Activated CD8-positive, alpha-beta T cell treated with anti-CD3 and anti-CD28 coated beads for 36 hours (primary cell): ENCODE measurements around the gene AGFG2. TPM values are rescaled to one million over a fixed set of nuclear protein-coding genes. Genes with fewer than 3 reads are reported as not detected.
A peak's percentile ranks its signal among the peaks of the same experiment; 100 is the strongest.
"Not testable (repeated sequence)": the region's sequence is repeated elsewhere in the genome, so short reads cannot be mapped to it uniquely, and the experiment has no call there.

ENCODE experiments used
- ATAC-seq: fragments of 200-7000 bp; cut with Tn5 transposase; one replicate; pipeline ENCODE4 v1.10.0; 2021; ENCODE audit warnings: mild to moderate bottlenecking, moderate library complexity
- CTCF ChIA-PET: fragments of 350-600 bp; sonication (Branson Sonifier 250); formaldehyde crosslinking; loops from one replicate; lab custom pipeline; 2021; ENCODE audit warnings: antibody characterized with exemption; lab: Charles Lee
- POLR2A ChIA-PET: fragments of 350-600 bp; sonication (Branson Sonifier 250); formaldehyde crosslinking; loops from one replicate; lab custom pipeline; 2021; ENCODE audit warnings: antibody characterized with exemption; lab: Charles Lee
- DNase-seq: peaks from one replicate; pipeline ENCODE4 v3.0.0-alpha.2; 2020
- H3K27ac Mint-ChIP-seq: one replicate; pipeline ENCODE4 v1.8.0; 2021; ENCODE audit warnings: mild to moderate bottlenecking, mixed read lengths
- H3K27me3 Mint-ChIP-seq: one replicate; pipeline ENCODE4 v1.8.0; 2021; ENCODE audit warnings: mixed read lengths
- H3K36me3 Mint-ChIP-seq: one replicate; pipeline ENCODE4 v1.8.0; 2021; ENCODE audit warnings: low read depth, mixed read lengths
- H3K4me1 Mint-ChIP-seq: one replicate; pipeline ENCODE4 v1.8.0; 2021; ENCODE audit warnings: low read depth, mixed read lengths
- H3K4me3 Mint-ChIP-seq: one replicate; pipeline ENCODE4 v1.8.0; 2021; ENCODE audit warnings: mild to moderate bottlenecking, moderate library complexity, mixed read lengths
- H3K9me3 Mint-ChIP-seq: one replicate; pipeline ENCODE4 v1.8.0; 2021; ENCODE audit warnings: mixed read lengths
- intact Hi-C: fragments of 100-400 bp; cut with micrococcal nuclease; formaldehyde crosslinking; loops from one replicate; pipeline ENCODE4 v1.10.0; 2022
- total RNA-seq, 2 experiments: library from RNA; stranded (reverse); gene quantifications; one replicate each; pipeline ENCODE4 v1.2.3, GENCODE V29; 2021
- TF ChIP-seq, protein P1 (sequence below): fragments of 200-600 bp; IDR thresholded peaks from one replicate; pipeline ENCODE4 v1.8.0; 2022; ENCODE audit warnings: antibody characterized with exemption, mild to moderate bottlenecking

Gene AGFG2
- total RNA-seq, 2 experiments from 2014 or later = 45.6 to 45.8 TPM

DNA sequence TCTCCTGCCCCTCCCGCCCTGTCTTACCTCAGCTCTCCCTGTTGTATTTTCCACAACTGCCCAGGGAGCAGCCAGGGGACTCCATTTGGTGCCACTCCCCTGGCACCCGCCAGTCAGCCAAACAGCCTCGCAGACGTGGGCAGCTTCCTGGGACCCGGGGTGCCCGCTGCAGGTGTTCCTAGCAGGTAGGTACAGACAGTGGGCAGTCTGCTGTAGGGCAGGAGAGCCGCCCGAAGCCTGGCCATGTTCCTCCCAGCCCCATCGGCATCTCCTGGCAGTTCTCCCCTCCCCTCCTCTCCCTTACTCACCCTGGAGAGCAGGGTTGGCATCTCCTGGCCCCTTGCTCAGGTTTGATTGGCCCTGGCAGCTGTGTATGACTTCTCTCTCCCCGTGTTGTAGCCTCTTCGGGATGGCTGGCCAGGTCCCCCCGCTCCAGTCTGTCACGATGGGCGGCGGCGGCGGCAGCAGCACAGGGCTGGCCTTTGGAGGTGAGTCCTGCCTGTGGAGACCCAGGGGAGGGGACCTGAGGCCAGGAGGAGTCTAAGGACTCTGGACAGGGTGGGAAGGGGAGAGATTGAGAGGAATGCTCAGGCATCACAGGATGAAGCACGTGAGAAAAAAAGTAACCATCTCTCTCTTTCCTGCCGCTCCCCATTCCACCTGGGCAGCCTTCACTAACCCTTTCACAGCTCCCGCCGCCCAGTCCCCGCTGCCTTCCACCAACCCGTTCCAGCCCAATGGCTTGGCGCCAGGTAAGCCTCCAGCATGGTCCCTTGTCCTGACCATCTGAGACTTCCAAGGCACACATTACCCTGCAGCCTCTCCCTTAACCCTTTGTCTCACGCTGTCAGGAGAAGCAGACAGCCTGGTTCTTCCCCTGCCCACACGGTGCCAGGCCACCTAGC is 23.4 kb downstream of the AGFG2 start:
- intact Hi-C loops = no loop called here
- Mint-ChIP-seq H3K4me3 (no peak overlapping the region), H3K4me1 (peaks cover 14% of the 10 kb centered on the region), H3K36me3 (peaks cover 25% of the 10 kb centered on the region), H3K27me3 (no peaks in the 10 kb centered on the region), H3K9me3 (no peaks in the 10 kb centered on the region), H3K27ac (no peak overlapping the region)
- ChIA-PET CTCF (interaction anchor here (1.1 to 8.2 kb wide), 9 partner anchors 14 to 163 kb away, joined by 3 to 92 read pairs (median 25); partner anchors contain the start of genes FBXO24, LRCH4, NYAP1 and TSC22D4), POLR2A (interaction anchor here (1.6 kb wide), 1 partner anchor 85 kb away, joined by 3 read pairs; no protein-coding TSS in a partner anchor)
- TF ChIP-seq, protein P1, sequence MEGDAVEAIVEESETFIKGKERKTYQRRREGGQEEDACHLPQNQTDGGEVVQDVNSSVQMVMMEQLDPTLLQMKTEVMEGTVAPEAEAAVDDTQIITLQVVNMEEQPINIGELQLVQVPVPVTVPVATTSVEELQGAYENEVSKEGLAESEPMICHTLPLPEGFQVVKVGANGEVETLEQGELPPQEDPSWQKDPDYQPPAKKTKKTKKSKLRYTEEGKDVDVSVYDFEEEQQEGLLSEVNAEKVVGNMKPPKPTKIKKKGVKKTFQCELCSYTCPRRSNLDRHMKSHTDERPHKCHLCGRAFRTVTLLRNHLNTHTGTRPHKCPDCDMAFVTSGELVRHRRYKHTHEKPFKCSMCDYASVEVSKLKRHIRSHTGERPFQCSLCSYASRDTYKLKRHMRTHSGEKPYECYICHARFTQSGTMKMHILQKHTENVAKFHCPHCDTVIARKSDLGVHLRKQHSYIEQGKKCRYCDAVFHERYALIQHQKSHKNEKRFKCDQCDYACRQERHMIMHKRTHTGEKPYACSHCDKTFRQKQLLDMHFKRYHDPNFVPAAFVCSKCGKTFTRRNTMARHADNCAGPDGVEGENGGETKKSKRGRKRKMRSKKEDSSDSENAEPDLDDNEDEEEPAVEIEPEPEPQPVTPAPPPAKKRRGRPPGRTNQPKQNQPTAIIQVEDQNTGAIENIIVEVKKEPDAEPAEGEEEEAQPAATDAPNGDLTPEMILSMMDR = no peak
- DNase-seq (no peak), ATAC-seq (no peak)

DNA sequence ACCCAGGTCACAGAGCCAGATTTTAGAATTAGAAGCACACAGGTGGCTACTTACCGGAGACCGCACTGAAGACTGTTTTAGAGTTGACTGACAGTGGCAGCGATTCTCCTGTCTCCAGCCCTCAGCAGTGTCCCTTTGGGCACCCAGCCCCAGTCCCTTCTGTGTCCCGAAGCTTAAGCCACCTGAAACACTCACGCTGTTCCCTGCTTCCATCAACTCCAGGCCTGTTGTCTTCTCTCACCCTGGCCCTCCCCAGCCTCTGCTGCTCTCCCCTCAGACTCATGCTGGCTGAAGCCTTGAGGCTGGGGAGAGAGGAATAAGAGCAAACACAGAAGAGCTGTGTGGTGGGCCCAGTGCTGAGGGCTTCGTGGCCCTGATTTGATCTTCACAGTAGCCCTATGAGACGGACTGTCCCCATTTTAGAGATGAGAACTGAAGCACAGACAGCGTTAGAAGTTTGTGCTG is 24.1 kb downstream of the AGFG2 start:
- Mint-ChIP-seq H3K27ac (no peak overlapping the region), H3K4me3 (no peak overlapping the region), H3K4me1 (peaks cover 21% of the 10 kb centered on the region), H3K27me3 (no peaks in the 10 kb centered on the region), H3K9me3 (no peaks in the 10 kb centered on the region), H3K36me3 (peaks cover 25% of the 10 kb centered on the region)
- TF ChIP-seq, protein P1 = no peak
- ATAC-seq (no peak), DNase-seq (no peak)
- CTCF ChIA-PET = interaction anchor here (1.3 to 4.7 kb wide), 19 partner anchors 9 to 162 kb away, joined by 3 to 39 read pairs (median 6); partner anchors contain the start of genes FBXO24, LRCH4, MOSPD3 and TSC22D4
- intact Hi-C loops = no loop called here
- POLR2A ChIA-PET = interaction anchor here (1.2 to 2.6 kb wide), 3 partner anchors 17 to 85 kb away, joined by 3 to 7 read pairs (median 4); no protein-coding TSS in a partner anchor

DNA sequence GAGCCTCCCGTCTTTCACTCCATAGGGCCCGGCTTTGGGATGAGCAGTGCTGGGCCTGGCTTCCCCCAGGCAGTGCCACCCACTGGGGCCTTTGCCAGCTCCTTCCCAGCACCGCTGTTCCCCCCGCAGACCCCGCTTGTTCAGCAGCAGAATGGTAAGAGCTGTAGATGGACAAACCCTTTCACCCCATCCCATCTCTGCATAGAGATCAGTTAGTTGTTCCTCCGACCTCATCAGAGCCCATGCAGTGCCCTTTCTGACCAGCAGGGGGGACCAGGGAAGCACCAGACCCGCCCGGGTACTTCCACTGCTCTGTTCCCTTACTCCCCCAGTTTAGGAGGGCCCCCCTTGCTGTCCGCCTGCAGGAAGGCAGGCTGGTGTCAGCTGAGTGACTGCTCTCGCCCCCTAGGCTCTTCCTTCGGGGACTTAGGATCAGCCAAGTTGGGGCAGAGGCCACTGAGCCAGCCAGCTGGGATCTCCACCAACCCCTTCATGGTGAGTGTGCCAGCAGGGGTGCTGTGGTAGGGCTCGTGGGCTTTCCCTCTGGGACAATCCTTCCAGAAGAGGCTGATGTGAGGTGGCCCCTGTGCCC is 24.9 kb downstream of the AGFG2 start:
- Mint-ChIP-seq H3K9me3 (no peaks in the 10 kb centered on the region), H3K27ac (no peak overlapping the region), H3K36me3 (peaks cover 25% of the 10 kb centered on the region), H3K4me3 (no peak overlapping the region), H3K4me1 (peaks cover 26% of the 10 kb centered on the region), H3K27me3 (no peaks in the 10 kb centered on the region)
- POLR2A ChIA-PET = interaction anchor here (1.0 to 2.6 kb wide), 6 partner anchors 13 to 142 kb away, joined by 3 to 7 read pairs (median 4); partner anchors contain the start of gene POP7
- ATAC-seq (peak; percentile 76), DNase-seq (peak; percentile 92)
- intact Hi-C loops = no loop called here
- CTCF ChIA-PET = interaction anchor here (1.2 to 4.7 kb wide), 25 partner anchors 10 to 162 kb away, joined by 3 to 39 read pairs (median 5); partner anchors contain the start of genes AGFG2, FBXO24, LRCH4 and MOSPD3
- TF ChIP-seq, protein P1 = peak; percentile 95

DNA sequence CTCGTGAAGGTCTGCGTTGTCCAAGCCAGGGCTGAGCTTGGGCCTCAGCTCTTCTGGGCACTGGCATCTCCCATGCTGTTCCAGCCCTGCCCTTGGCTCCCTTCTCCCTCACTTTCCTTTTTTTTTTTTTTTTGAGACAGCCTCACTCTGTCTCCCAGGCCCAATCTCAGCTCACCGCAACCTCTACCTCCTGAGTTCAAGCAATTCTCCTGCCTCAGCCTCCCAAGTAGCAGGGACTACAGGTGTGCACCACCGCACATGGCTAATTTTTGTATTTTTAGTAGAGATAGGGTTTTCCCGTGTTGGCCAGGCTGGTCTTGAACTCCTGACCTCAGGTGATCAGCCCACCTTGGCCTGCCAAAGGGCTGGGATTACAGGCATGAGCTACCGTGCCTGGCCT is 25.4 kb downstream of the AGFG2 start:
- H3K4me3 Mint-ChIP-seq, H3K27ac Mint-ChIP-seq, intact Hi-C loops, DNase-seq, H3K9me3 Mint-ChIP-seq, ATAC-seq, H3K27me3 Mint-ChIP-seq: not testable (repeated sequence)
- POLR2A ChIA-PET = interaction anchor here (0.7 to 2.6 kb wide), 8 partner anchors 12 to 388 kb away, joined by 3 to 7 read pairs (median 4); partner anchors contain the start of genes AGFG2 and POP7
- Mint-ChIP-seq H3K4me1 (peaks cover 26% of the 10 kb centered on the region), H3K36me3 (peaks cover 20% of the 10 kb centered on the region)
- CTCF ChIA-PET = interaction anchor here (1.2 to 4.7 kb wide), 26 partner anchors 10 to 162 kb away, joined by 3 to 39 read pairs (median 5); partner anchors contain the start of genes AGFG2, FBXO24, LRCH4 and MOSPD3

DNA sequence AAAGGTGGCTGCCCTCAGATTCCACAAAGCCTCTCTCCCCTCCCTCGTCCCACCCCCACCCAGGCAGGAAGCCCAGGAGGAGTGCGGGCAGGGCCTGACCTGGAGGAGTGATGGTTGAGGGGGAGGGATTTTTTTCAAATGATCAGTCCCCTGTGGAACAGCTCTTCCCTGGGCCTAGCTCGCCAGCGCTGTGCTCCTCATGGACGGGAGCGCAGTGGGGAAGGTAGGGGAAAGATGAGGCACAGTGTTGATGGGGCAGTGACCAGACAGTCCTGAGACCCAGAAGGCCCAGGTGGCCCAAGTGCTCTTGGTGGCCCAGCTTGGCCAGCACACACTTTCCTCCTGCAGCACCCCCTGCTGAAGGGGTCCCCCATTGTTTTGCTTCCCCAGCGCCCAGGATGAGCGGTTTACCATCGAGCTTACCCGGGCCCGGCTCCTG is 26.1 kb downstream of the AGFG2 start:
- H3K27me3 Mint-ChIP-seq = no peaks in the 10 kb centered on the region
- peaks cover 28% of the 10 kb centered on the region for H3K4me1 Mint-ChIP-seq
- ChIA-PET CTCF (interaction anchor here (1.0 to 4.7 kb wide), 17 partner anchors 11 to 161 kb away, joined by 3 to 39 read pairs (median 6); partner anchors contain the start of genes AGFG2, FBXO24, LRCH4 and TSC22D4), POLR2A (interaction anchor here (0.7 to 2.6 kb wide), 6 partner anchors 18 to 388 kb away, joined by 3 to 7 read pairs (median 4); partner anchors contain the start of genes AGFG2 and POP7)
- intact Hi-C loops = no loop called here
- no peak overlapping the region for H3K4me3 Mint-ChIP-seq
- TF ChIP-seq, protein P1 = no peak
- DNase-seq (no peak), ATAC-seq (no peak)
- H3K9me3 Mint-ChIP-seq = no peaks in the 10 kb centered on the region
- peaks cover 17% of the 10 kb centered on the region for H3K36me3 Mint-ChIP-seq
- no peak overlapping the region for H3K27ac Mint-ChIP-seq
